Parathyroid adenoma (tissue), 2 donors: Measurements from ENCODE around the gene OSBPL9.

Experiments
- H2AFZ ChIP-seq: fragments of 300-600 bp; sonication (generic); one replicate; pipeline ENCODE4 v1.7.0; 2017; ENCODE audit warnings: antibody characterized with exemption, mild to moderate bottlenecking
- H3K27ac ChIP-seq: fragments of 300-600 bp; sonication (generic); one replicate; pipeline ENCODE4 v1.7.0; 2017
- H3K27me3 ChIP-seq: fragments of 300-600 bp; sonication (generic); one replicate; pipeline ENCODE4 v1.7.0; 2017; ENCODE audit warnings: low read length; ENCODE audit not compliant: control insufficient read depth, insufficient read depth
- H3K36me3 ChIP-seq: fragments of 300-600 bp; sonication (generic); one replicate; pipeline ENCODE4 v1.7.0; 2017; ENCODE audit warnings: low read length; ENCODE audit not compliant: control insufficient read depth, insufficient read depth
- H3K4me1 ChIP-seq: fragments of 300-600 bp; sonication (generic); one replicate; pipeline ENCODE4 v1.7.0; 2017; ENCODE audit warnings: control low read depth
- H3K4me2 ChIP-seq: fragments of 300-600 bp; sonication (generic); one replicate; pipeline ENCODE4 v1.7.0; 2017; ENCODE audit warnings: low read length
- H3K4me3 ChIP-seq: fragments of 300-600 bp; sonication (generic); one replicate; pipeline ENCODE4 v1.7.0; 2017; ENCODE audit warnings: low read depth, low read length
- H3K79me2 ChIP-seq: fragments of 300-600 bp; sonication (generic); one replicate; pipeline ENCODE4 v1.7.0; 2017; ENCODE audit warnings: control low read depth
- H3K9ac ChIP-seq: fragments of 300-600 bp; sonication (generic); one replicate; pipeline ENCODE4 v1.7.0; 2017; ENCODE audit warnings: mild to moderate bottlenecking
- H3K9me3 ChIP-seq: fragments of 300-600 bp; sonication (generic); one replicate; pipeline ENCODE4 v1.7.0; 2017; ENCODE audit warnings: low read length; ENCODE audit not compliant: control insufficient read depth
- TF ChIP-seq, protein P1 (sequence below): fragments of 300-600 bp; sonication (generic); IDR thresholded peaks from one replicate; pipeline ENCODE4 v1.7.0; 2017; ENCODE audit warnings: antibody characterized with exemption, mild to moderate bottlenecking
- donor health status: primary hyperparathyroidism.

The OSBPL9 gene

DNA sequence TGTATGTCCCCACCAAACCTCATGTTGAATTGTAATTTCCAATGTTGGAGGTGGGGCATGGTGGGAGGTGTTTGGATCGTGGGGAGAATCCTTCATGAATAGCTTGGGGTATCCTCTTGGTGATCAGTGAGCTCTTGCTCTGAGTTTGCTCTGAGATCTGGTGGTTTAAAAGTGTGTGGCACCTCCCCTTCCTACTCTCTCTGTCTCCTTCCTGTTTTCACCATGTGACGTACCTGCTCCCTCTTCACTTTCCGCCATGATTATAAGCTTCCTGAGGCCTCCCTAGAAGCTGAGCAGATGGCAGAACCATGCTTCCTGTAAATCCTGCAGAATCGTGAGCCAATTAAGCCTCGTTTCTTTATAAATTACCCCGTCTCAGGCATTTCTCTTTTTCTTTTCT, 40.0 kb upstream of the OSBPL9 start:
- H3K27me3 ChIP-seq, result no peaks in the 10 kb centered on the region
- no peak overlapping the region for H3K9ac ChIP-seq
- no peak overlapping the region for H3K4me2 ChIP-seq
- no peaks in the 10 kb centered on the region for H3K4me1 ChIP-seq
- TF ChIP-seq, protein P1, sequence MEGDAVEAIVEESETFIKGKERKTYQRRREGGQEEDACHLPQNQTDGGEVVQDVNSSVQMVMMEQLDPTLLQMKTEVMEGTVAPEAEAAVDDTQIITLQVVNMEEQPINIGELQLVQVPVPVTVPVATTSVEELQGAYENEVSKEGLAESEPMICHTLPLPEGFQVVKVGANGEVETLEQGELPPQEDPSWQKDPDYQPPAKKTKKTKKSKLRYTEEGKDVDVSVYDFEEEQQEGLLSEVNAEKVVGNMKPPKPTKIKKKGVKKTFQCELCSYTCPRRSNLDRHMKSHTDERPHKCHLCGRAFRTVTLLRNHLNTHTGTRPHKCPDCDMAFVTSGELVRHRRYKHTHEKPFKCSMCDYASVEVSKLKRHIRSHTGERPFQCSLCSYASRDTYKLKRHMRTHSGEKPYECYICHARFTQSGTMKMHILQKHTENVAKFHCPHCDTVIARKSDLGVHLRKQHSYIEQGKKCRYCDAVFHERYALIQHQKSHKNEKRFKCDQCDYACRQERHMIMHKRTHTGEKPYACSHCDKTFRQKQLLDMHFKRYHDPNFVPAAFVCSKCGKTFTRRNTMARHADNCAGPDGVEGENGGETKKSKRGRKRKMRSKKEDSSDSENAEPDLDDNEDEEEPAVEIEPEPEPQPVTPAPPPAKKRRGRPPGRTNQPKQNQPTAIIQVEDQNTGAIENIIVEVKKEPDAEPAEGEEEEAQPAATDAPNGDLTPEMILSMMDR, result no peak
- H3K79me2 ChIP-seq, result no peaks in the 10 kb centered on the region
- H3K4me3 ChIP-seq, result no peak overlapping the region
- H2AFZ ChIP-seq, result no peak overlapping the region
- H3K27ac ChIP-seq, result no peak overlapping the region
- H3K36me3 ChIP-seq, result no peaks in the 10 kb centered on the region
- no peaks in the 10 kb centered on the region for H3K9me3 ChIP-seq

DNA sequence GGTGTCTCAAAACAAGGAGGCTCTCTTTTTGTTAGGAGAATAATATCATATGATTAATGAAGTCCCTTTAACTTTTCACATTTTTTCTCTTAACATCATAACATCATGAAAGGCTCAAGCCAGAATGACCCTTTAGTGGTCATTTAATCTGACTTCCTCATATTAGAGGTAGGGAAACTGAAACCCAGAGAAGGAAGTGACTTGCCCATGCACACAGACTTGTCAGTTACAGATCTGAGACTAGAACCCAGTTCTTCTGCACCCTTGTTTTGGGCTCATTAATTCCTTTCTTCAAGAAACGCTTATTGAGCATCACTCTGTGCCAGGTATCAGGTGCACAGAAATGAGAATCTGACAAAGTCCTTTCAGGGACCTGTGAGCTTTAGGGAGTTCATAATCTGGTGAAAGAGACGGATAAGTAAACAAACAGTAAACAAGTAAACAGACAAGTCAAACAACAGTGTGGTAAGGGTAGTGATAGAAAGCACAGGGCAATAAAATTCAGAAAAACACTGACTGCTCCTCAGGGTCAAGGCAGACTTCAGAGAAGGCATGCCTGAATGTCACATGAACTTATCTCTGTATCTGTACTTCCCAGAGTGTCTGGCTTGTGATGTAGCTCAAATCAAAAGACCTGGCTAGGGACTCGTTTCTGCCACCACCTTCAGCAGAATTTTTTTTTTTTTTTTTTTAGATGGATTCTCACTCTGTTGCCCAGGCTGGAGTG, 38.3 kb upstream of the OSBPL9 start:
- Histone ChIP-seq H3K27me3 (no peaks in the 10 kb centered on the region), H3K27ac (no peak overlapping the region), H3K9me3 (no peaks in the 10 kb centered on the region), H2AFZ (no peak overlapping the region), H3K4me2 (no peak overlapping the region), H3K4me3 (no peak overlapping the region), H3K36me3 (no peaks in the 10 kb centered on the region), H3K4me1 (no peaks in the 10 kb centered on the region), H3K9ac (no peak overlapping the region), H3K79me2 (no peaks in the 10 kb centered on the region)
- TF ChIP-seq, protein P1, result no peak

DNA sequence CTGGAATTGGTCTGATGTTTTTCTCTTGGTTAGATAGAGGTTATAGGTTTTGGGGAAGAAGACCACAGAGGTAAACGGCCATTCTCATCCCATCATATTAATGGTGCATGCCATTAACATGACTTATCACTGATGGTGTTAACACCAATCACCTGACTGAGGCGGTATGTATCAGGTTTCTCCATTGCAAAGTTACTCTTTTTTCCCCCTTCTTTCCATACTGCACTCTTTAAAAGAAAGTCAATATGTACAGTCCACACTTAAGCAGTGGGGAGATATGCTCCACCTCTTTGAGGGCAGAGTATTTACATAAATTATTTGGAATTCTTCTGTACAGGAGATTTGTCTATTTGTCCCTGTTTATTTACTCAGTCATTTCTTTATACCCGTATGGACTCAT, 35.7 kb upstream of the OSBPL9 start:
- no peaks in the 10 kb centered on the region for H3K9me3 ChIP-seq
- no peaks in the 10 kb centered on the region for H3K4me1 ChIP-seq
- no peak overlapping the region for H2AFZ ChIP-seq
- no peak overlapping the region for H3K27ac ChIP-seq
- H3K36me3 ChIP-seq, result no peaks in the 10 kb centered on the region
- no peaks in the 10 kb centered on the region for H3K79me2 ChIP-seq
- H3K4me2 ChIP-seq, result no peak overlapping the region
- TF ChIP-seq, protein P1, result no peak
- H3K27me3 ChIP-seq, result no peaks in the 10 kb centered on the region
- no peak overlapping the region for H3K9ac ChIP-seq
- H3K4me3 ChIP-seq, result no peak overlapping the region

DNA sequence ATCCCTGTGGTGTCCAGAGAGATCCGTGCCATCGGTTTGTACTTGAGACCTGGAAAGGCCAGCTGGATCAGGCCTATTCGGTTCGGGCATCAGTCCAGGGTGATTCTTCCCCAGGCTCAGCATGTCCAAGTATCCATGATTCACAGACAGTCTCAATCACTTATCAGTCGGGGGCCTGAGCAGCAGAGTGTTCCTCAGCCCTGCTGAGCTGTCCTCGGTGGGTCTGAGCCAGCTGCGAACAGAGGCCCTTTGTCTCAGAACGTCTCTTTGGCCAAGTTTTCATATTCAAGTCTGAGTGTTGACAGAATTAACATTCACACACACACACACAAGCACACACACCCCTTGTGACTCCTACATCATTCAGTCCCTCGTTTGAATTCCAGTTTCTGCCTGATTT, 33.4 kb upstream of the OSBPL9 start:
- no peak overlapping the region for H3K4me3 ChIP-seq

More for the DNA sequence above, 33.4 kb upstream of the OSBPL9 start:
- no peaks in the 10 kb centered on the region for H3K79me2 ChIP-seq
- H3K9ac ChIP-seq, result no peak overlapping the region
- no peaks in the 10 kb centered on the region for H3K4me1 ChIP-seq
- H3K9me3 ChIP-seq, result no peaks in the 10 kb centered on the region
- H3K4me2 ChIP-seq, result no peak overlapping the region
- TF ChIP-seq, protein P1, result no peak
- H3K27me3 ChIP-seq, result no peaks in the 10 kb centered on the region
- no peak overlapping the region for H2AFZ ChIP-seq
- no peak overlapping the region for H3K27ac ChIP-seq
- H3K36me3 ChIP-seq, result no peaks in the 10 kb centered on the region
